ENCODE results near the gene TSPAN6. TPM values are rescaled to one million over a fixed set of nuclear protein-coding genes. Genes with fewer than 3 reads are reported as not detected.

TSPAN6 gene
- total RNA-seq, 1 experiment from 2014 or later, result 5.6 TPM

GRCh38 chrX:100645106-100645505 lies 8.5 kb upstream of the TSPAN6 start:
- DNase-seq (ENCODE audit: unreplicated experiment), result peak; percentile 42
- no peaks in the 10 kb centered on the region for H3K9me3 Mint-ChIP-seq (ENCODE audit: unreplicated experiment)
- intact Hi-C loops (cut with micrococcal nuclease), result no loop called here
- H3K36me3 Mint-ChIP-seq (ENCODE audit: insufficient read depth, unreplicated experiment), result no peaks in the 10 kb centered on the region
- H3K4me1 Mint-ChIP-seq (ENCODE audit: insufficient read depth, unreplicated experiment), result peaks cover 15% of the 10 kb centered on the region
- POLR2A ChIA-PET, result no interaction called here
- H3K27ac Mint-ChIP-seq (ENCODE audit: low read depth, unreplicated experiment), result no peak overlapping the region
- TF ChIP-seq CTCF (IDR thresholded peaks at IDR 0.05; ENCODE audit: unreplicated experiment), result no peak
- BruUV-seq (replicated peaks), result no TSS peak
- CTCF ChIA-PET, result interaction anchor here (0.7 to 1.7 kb wide), 2 partner anchors 9 to 908 kb away, joined by 3 to 6 read pairs; no protein-coding TSS in a partner anchor
- H3K27me3 Mint-ChIP-seq (ENCODE audit: insufficient read depth, unreplicated experiment), result peaks cover 50% of the 10 kb centered on the region
- peak overlapping the region; percentile 0 for H3K4me3 Mint-ChIP-seq (ENCODE audit: unreplicated experiment)

- no peak for TF ChIP-seq CTCF (IDR thresholded peaks at IDR 0.05; ENCODE audit: unreplicated experiment)
- H3K4me1 Mint-ChIP-seq (ENCODE audit: insufficient read depth, unreplicated experiment), result peaks cover 15% of the 10 kb centered on the region
- CTCF ChIA-PET, result interaction anchor here (0.7 to 2.0 kb wide), 5 partner anchors 9 to 133 kb away, joined by 3 to 6 read pairs (median 6); no protein-coding TSS in a partner anchor
- no peaks in the 10 kb centered on the region for H3K9me3 Mint-ChIP-seq (ENCODE audit: unreplicated experiment)
- H3K27me3 Mint-ChIP-seq (ENCODE audit: insufficient read depth, unreplicated experiment), result peaks cover 59% of the 10 kb centered on the region
- POLR2A ChIA-PET, result interaction anchor here (1.8 kb wide), 1 partner anchor 19 kb away, joined by 9 read pairs; no protein-coding TSS in a partner anchor
- TSS peak; percentile 73 for BruUV-seq (replicated peaks)
- H3K27ac Mint-ChIP-seq (ENCODE audit: low read depth, unreplicated experiment), result peak within 1 kb of the TSS; percentile 57
- no peaks in the 10 kb centered on the region for H3K36me3 Mint-ChIP-seq (ENCODE audit: insufficient read depth, unreplicated experiment)
- peak within 1 kb of the TSS; percentile 62 for H3K4me3 Mint-ChIP-seq (ENCODE audit: unreplicated experiment)
- DNase-seq (ENCODE audit: unreplicated experiment), result peak; percentile 86
- intact Hi-C loops (cut with micrococcal nuclease), result no loop called here
Observed at GRCh38 chrX:100643956-100644860, 7.6 kb upstream of the TSPAN6 start, which contains the start of gene SRPX2. SRPX2 (plus strand) TSS chrX:100644199; CDS start chrX:100646323, 2,124 bp downstream.

- Mint-ChIP-seq H3K4me1 (ENCODE audit: insufficient read depth, unreplicated experiment) (peaks cover 15% of the 10 kb centered on the region), H3K27me3 (ENCODE audit: insufficient read depth, unreplicated experiment) (peaks cover 60% of the 10 kb centered on the region), H3K36me3 (ENCODE audit: insufficient read depth, unreplicated experiment) (no peaks in the 10 kb centered on the region), H3K9me3 (ENCODE audit: unreplicated experiment) (no peaks in the 10 kb centered on the region), H3K27ac (ENCODE audit: low read depth, unreplicated experiment) (peak overlapping the region; percentile 57), H3K4me3 (ENCODE audit: unreplicated experiment) (no peak overlapping the region)
- POLR2A ChIA-PET, result interaction anchor here (1.8 kb wide), 1 partner anchor 20 kb away, joined by 9 read pairs; no protein-coding TSS in a partner anchor
- DNase-seq (ENCODE audit: unreplicated experiment), result peak; percentile 21
- CTCF ChIA-PET, result interaction anchor here (0.7 to 2.0 kb wide), 5 partner anchors 10 to 136 kb away, joined by 3 to 6 read pairs (median 4); no protein-coding TSS in a partner anchor
- TF ChIP-seq CTCF (IDR thresholded peaks at IDR 0.05; ENCODE audit: unreplicated experiment), result no peak
- intact Hi-C loops (cut with micrococcal nuclease), result no loop called here
- BruUV-seq (replicated peaks), result no TSS peak
Observed at GRCh38 chrX:100643212-100643611, 6.6 kb upstream of the TSPAN6 start.

- POLR2A ChIA-PET, result no interaction called here
- intact Hi-C loops (cut with micrococcal nuclease), result no loop called here
- Mint-ChIP-seq H3K27ac (ENCODE audit: low read depth, unreplicated experiment) (no peak overlapping the region), H3K4me3 (ENCODE audit: unreplicated experiment) (no peak overlapping the region), H3K9me3 (ENCODE audit: unreplicated experiment) (no peaks in the 10 kb centered on the region), H3K27me3 (ENCODE audit: insufficient read depth, unreplicated experiment) (peaks cover 60% of the 10 kb centered on the region), H3K4me1 (ENCODE audit: insufficient read depth, unreplicated experiment) (peaks cover 15% of the 10 kb centered on the region), H3K36me3 (ENCODE audit: insufficient read depth, unreplicated experiment) (no peaks in the 10 kb centered on the region)
- CTCF ChIA-PET, result interaction anchor here (0.5 to 2.0 kb wide), 4 partner anchors 11 to 478 kb away, joined by 3 to 6 read pairs (median 4); no protein-coding TSS in a partner anchor
- peak; percentile 10 for DNase-seq (ENCODE audit: unreplicated experiment)
- BruUV-seq (replicated peaks), result no TSS peak
- TF ChIP-seq CTCF (IDR thresholded peaks at IDR 0.05; ENCODE audit: unreplicated experiment), result no peak
Observed at GRCh38 chrX:100642290-100642689, 5.7 kb upstream of the TSPAN6 start.

Data from MCF 10A (cell line).